HCT116 (cell line): Measurements from ENCODE around the gene WDR48. TPM values are rescaled to one million over a fixed set of nuclear protein-coding genes. Genes with fewer than 3 reads are reported as not detected.

Source experiments
- ATAC-seq: fragments of 200-7000 bp; cut with Tn5 transposase; 2 replicates; pipeline ENCODE4 v1.9.1; 2020; ENCODE audit warnings: mild to moderate bottlenecking, moderate library complexity
- BruUV-seq: library from RNA; stranded (reverse); fragments of 400-500 nt; replicated peaks from 2 replicates; lab custom pipeline; 2021; lab: Mats Ljungman, UMichigan
- CTCF ChIA-PET: fragments of 300-600 bp; sonication (Branson Sonifier 250); formaldehyde crosslinking; loops from one replicate; lab custom pipeline; 2021; ENCODE audit warnings: antibody characterized with exemption; lab: Charles Lee
- POLR2A ChIA-PET: fragments of 300-600, 350-600 bp; sonication (Branson Sonifier 250); formaldehyde crosslinking; loops from one replicate; lab custom pipeline; 2021; ENCODE audit warnings: antibody characterized with exemption; lab: Charles Lee
- RAD21 ChIA-PET, 2 experiments: fragments of 300-600 bp; sonication (Branson Sonifier 250); formaldehyde crosslinking; loops; one replicate each; lab custom pipeline; 2023; ENCODE audit warnings: low total read pairs in 2 of 2; ENCODE audit not compliant: uncharacterized antibody in 2 of 2, unreplicated experiment in 2 of 2, low non-redundant PET in 1 of 2; lab: Charles Lee
- DNase-seq: peaks from one replicate; pipeline ENCODE4 v3.0.0-alpha.2; 2010; ENCODE audit warnings: low read depth, low spot score
- H2AFZ ChIP-seq: fragments of 200-600 bp; shearing (Covaris generic), sonication (generic); 2 replicates; pipeline ENCODE4 v1.6.1; 2017; ENCODE audit warnings: low read depth, mixed run types, mixed read lengths, antibody characterized with exemption, low read length; ENCODE audit not compliant: poor library complexity, severe bottlenecking
- H3K27ac ChIP-seq: 2 replicates; pipeline ENCODE4 v1.5.1; 2012; ENCODE audit warnings: low read depth, low read length
- H3K27me3 ChIP-seq: fragments of 200-600 bp; sonication (generic); 2 replicates; pipeline ENCODE4 v1.6.1; 2016; ENCODE audit warnings: mixed run types, low read length, mixed read lengths; ENCODE audit not compliant: insufficient read depth
- H3K36me3 ChIP-seq, 2 experiments: fragments of 200-500 bp in 1 of 2; fragments of 200-600 bp in 1 of 2; sonication (Bioruptor generic) in 1 of 2; sonication (generic) in 1 of 2; 2 replicates each; pipeline versions ENCODE4 v1.5.1 to v1.6.1; 2014 to 2016; ENCODE audit warnings: low read length in 2 of 2, inconsistent platforms in 1 of 2, mixed read lengths in 1 of 2, mixed run types in 1 of 2; ENCODE audit not compliant: insufficient read depth in 2 of 2, control insufficient read depth in 1 of 2
- H3K4me1 ChIP-seq, 2 experiments: fragments of 200-600 bp in 1 of 2; sonication (generic) in 1 of 2; 2 replicates each; pipeline versions ENCODE4 v1.5.1 to v1.6.1; 2012 to 2017; ENCODE audit warnings: low read length in 2 of 2, inconsistent platforms in 1 of 2, mild to moderate bottlenecking in 1 of 2, mixed read lengths in 1 of 2, mixed run types in 1 of 2, moderate library complexity in 1 of 2; ENCODE audit not compliant: insufficient read depth in 2 of 2, control insufficient read depth in 1 of 2
- H3K4me2 ChIP-seq: fragments of 200-600 bp; sonication (generic); 2 replicates; pipeline ENCODE4 v1.6.1; 2017; ENCODE audit warnings: mixed run types, low read length, mixed read lengths
- H3K4me3 ChIP-seq, 2 experiments: fragments of 200-600 bp in 1 of 2; sonication (generic) in 1 of 2; replicated peaks in 1 of 2; 2 replicates each; pipeline ENCODE4 v1.5.1; 2011 to 2016; ENCODE audit warnings: low read length in 2 of 2, control low read depth in 1 of 2, low read depth in 1 of 2, mild to moderate bottlenecking in 1 of 2, mixed read lengths in 1 of 2, mixed run types in 1 of 2
- H3K79me2 ChIP-seq: fragments of 200-600 bp; sonication (generic); 2 replicates; pipeline ENCODE4 v1.6.1; 2017; ENCODE audit warnings: mild to moderate bottlenecking, mixed run types, low read length, moderate library complexity, mixed read lengths; ENCODE audit not compliant: insufficient read depth
- H3K9ac ChIP-seq: fragments of 200-600 bp; sonication (generic); 2 replicates; pipeline ENCODE4 v1.6.1; 2016; ENCODE audit warnings: low read length, mixed read lengths
- H3K9me2 ChIP-seq: fragments of 200-600 bp; sonication (generic), shearing (Covaris generic); 2 replicates; pipeline ENCODE4 v1.6.1; 2017; ENCODE audit warnings: mixed run types, mild to moderate bottlenecking, moderate library complexity; ENCODE audit not compliant: insufficient read depth
- H3K9me3 ChIP-seq, 2 experiments: fragments of 200-500 bp in 1 of 2; fragments of 200-600 bp in 1 of 2; sonication (Bioruptor generic) in 1 of 2; sonication (generic) in 1 of 2; 2 replicates each; pipeline ENCODE4 v1.6.1; 2014 to 2017; ENCODE audit warnings: low read length in 2 of 2, mixed read lengths in 2 of 2, inconsistent platforms in 1 of 2, low read depth in 1 of 2, mild to moderate bottlenecking in 1 of 2, mixed run types in 1 of 2, moderate library complexity in 1 of 2; ENCODE audit not compliant: control insufficient read depth in 1 of 2, insufficient read depth in 1 of 2
- H4K20me1 ChIP-seq: fragments of 200-600 bp; sonication (generic), shearing (Covaris generic); 2 replicates; pipeline ENCODE4 v1.6.1; 2017; ENCODE audit warnings: mixed run types, mild to moderate bottlenecking, moderate library complexity; ENCODE audit not compliant: insufficient read depth
- CBX3 ChIP-seq: IDR thresholded peaks from 2 replicates; pipeline ENCODE4 v1.6.1; 2012; ENCODE audit warnings: low read depth
- ELF1 ChIP-seq: IDR thresholded peaks from 2 replicates; pipeline ENCODE4 v1.6.1; 2012; ENCODE audit warnings: low read depth, borderline replicate concordance
- RAD21 ChIP-seq: IDR thresholded peaks from 2 replicates; pipeline ENCODE4 v1.6.1; 2012; ENCODE audit warnings: low read depth, mild to moderate bottlenecking
- YY1 ChIP-seq: IDR thresholded peaks from 2 replicates; pipeline ENCODE4 v1.6.1; 2011; ENCODE audit warnings: low read length, low read depth, moderate library complexity, mild to moderate bottlenecking; ENCODE audit not compliant: insufficient replicate concordance; ENCODE audit errors: extremely low read depth
- intact Hi-C: fragments of 100-400 bp; cut with micrococcal nuclease; formaldehyde crosslinking; loops from 2 replicates; pipeline ENCODE4 v1.10.0; 2022
- total RNA-seq: library from RNA; stranded (reverse); gene quantifications from one replicate; pipeline ENCODE4 v1.2.1, GENCODE V29; 2021; ENCODE audit not compliant: unreplicated experiment
- TF ChIP-seq, protein P1 (sequence below): IDR thresholded peaks from 2 replicates; pipeline ENCODE4 v1.6.1; 2012
- TF ChIP-seq, protein P2 (sequence below), 3 experiments: fragments of 200-600 bp in 1 of 3; sonication (generic) in 1 of 3; IDR thresholded peaks in 2 of 3; conservative IDR thresholded peaks in 1 of 3; 2 replicates each; pipeline ENCODE4 v1.5.1; 2012 to 2017; ENCODE audit warnings: low read depth in 2 of 3, low read length in 2 of 3, antibody characterized with exemption in 1 of 3, borderline replicate concordance in 1 of 3, control low read depth in 1 of 3, mild to moderate bottlenecking in 1 of 3, mixed read lengths in 1 of 3, mixed run types in 1 of 3, moderate library complexity in 1 of 3; ENCODE audit not compliant: insufficient read depth in 1 of 3
- TF ChIP-seq, protein P3 (sequence below): IDR thresholded peaks from 2 replicates; pipeline ENCODE4 v1.6.1; 2012; ENCODE audit warnings: low read depth

Gene WDR48
- total RNA-seq, 1 experiment from 2014 or later: 35.6 TPM

DNA sequence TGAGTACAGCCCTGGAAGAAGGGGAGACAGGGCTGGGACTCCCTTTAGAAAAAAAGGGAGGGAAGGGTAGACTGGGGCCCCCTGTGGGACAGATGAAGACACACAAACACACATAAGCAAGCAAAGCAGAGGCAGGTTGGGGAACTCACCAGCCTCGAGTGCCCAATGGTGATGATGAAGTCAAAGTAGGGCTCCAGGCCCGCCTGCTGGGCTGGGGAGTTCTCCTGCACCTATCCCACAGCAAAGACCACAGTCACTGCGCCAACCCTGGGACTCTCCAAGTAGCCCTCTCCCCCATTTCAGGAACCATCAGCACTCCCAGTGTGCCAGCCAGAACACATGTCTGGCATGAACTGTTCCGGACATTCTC lies 51.5 kb downstream of the WDR48 start:
- H3K27ac ChIP-seq: no peak overlapping the region
- CTCF ChIA-PET: interaction anchor here (1.5 kb wide), 1 partner anchor 185 kb away, joined by 5 read pairs; no protein-coding TSS in a partner anchor
- no peaks in the 10 kb centered on the region for H3K9me2 ChIP-seq
- intact Hi-C loops: loop anchor here (5.0 kb wide), 1 partner anchor 79 kb away; no protein-coding TSS in a partner anchor
- no peak overlapping the region for H3K4me2 ChIP-seq
- no peak for DNase-seq
- POLR2A ChIA-PET: no interaction called here
- H2AFZ ChIP-seq: no peak overlapping the region
- RAD21 ChIA-PET: no interaction called here
- TF ChIP-seq, protein P1, sequence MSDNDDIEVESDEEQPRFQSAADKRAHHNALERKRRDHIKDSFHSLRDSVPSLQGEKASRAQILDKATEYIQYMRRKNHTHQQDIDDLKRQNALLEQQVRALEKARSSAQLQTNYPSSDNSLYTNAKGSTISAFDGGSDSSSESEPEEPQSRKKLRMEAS: no peak
- no peak for TF ChIP-seq RAD21
- TF ChIP-seq, protein P2, sequence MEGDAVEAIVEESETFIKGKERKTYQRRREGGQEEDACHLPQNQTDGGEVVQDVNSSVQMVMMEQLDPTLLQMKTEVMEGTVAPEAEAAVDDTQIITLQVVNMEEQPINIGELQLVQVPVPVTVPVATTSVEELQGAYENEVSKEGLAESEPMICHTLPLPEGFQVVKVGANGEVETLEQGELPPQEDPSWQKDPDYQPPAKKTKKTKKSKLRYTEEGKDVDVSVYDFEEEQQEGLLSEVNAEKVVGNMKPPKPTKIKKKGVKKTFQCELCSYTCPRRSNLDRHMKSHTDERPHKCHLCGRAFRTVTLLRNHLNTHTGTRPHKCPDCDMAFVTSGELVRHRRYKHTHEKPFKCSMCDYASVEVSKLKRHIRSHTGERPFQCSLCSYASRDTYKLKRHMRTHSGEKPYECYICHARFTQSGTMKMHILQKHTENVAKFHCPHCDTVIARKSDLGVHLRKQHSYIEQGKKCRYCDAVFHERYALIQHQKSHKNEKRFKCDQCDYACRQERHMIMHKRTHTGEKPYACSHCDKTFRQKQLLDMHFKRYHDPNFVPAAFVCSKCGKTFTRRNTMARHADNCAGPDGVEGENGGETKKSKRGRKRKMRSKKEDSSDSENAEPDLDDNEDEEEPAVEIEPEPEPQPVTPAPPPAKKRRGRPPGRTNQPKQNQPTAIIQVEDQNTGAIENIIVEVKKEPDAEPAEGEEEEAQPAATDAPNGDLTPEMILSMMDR (IDR thresholded peaks at IDR 0.05 in 2 of 3, conservative IDR thresholded peaks at IDR 0.05 in 1 of 3; ENCODE audit: borderline replicate concordance in 1 of 3, insufficient read depth in 1 of 3, low read depth in 2 of 3, low read length in 2 of 3): peak in 2 of 3 experiments; percentile 21 to 27; a peak in 2 of 6 replicates
- no peaks in the 10 kb centered on the region for H3K9me3 ChIP-seq
- peaks cover 6 to 10% of the 10 kb centered on the region in 2 experiments; a peak in 3 of 4 replicates for H3K36me3 ChIP-seq
- no peak overlapping the region for H3K9ac ChIP-seq
- H4K20me1 ChIP-seq: no peaks in the 10 kb centered on the region
- BruUV-seq: no TSS peak
- no peak for ATAC-seq
- H3K4me1 ChIP-seq: peaks cover 14 to 21% of the 10 kb centered on the region in 2 experiments
- no peak overlapping the region for H3K4me3 ChIP-seq
- peaks cover 19% of the 10 kb centered on the region; the same call in 1 of the 2 replicates for H3K79me2 ChIP-seq
- no peaks in the 10 kb centered on the region for H3K27me3 ChIP-seq

DNA sequence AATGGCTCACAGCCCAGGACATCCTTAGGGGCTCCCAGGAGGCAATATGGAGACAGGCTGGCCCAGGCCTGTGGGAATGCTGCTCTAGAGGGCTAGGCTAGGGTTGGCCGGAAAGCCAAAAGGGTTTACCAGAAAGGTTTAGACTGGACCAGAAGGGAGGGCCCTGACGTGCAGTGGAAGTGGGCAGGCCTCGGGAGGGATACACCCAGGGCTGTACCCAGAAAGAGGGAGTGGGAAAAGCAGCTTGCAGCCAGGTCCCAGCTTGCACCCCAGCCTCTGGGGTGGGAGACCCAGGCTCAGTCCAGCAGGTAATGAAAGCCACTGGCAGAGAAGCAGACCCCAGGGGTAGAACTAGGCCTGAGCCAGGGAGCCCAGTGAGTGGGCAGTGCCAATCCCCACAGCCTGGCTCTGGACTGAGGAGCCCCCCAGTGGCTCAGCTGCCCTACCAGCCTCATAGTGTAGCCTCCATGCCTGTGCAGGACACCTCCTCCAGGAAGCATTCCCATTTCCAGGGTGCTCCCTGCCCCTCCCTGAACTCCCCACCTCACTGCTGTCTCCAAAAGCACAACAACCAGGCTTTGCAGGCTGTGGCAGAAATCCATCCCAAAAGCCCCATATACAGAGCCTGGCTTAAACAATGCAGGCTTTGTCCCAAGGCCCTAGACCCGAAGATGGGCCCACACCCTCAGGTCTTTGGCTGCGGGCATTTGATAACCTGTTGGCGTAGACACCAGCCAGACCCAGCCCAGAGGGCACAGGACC lies 52.2 kb downstream of the WDR48 start:
- RAD21 ChIA-PET: interaction anchor here in 1 of 2 experiments (1.9 kb wide), 1 partner anchor 184 kb away, joined by 5 read pairs; no protein-coding TSS in a partner anchor
- no peak overlapping the region for H3K4me3 ChIP-seq
- BruUV-seq: no TSS peak
- H3K9ac ChIP-seq: no peak overlapping the region
- DNase-seq: no peak
- ATAC-seq: no peak
- no peaks in the 10 kb centered on the region for H3K9me3 ChIP-seq
- H3K4me1 ChIP-seq: peaks cover 16 to 23% of the 10 kb centered on the region in 2 experiments
- peaks cover 19% of the 10 kb centered on the region; the same call in 1 of the 2 replicates for H3K79me2 ChIP-seq
- POLR2A ChIA-PET: interaction anchor here (0.9 kb wide), 1 partner anchor 11 kb away, joined by 3 read pairs; no protein-coding TSS in a partner anchor
- no peak overlapping the region for H3K4me2 ChIP-seq
- CTCF ChIA-PET: interaction anchor here (1.1 kb wide), 1 partner anchor 184 kb away, joined by 4 read pairs; no protein-coding TSS in a partner anchor
- H2AFZ ChIP-seq: no peak overlapping the region
- H3K27ac ChIP-seq: no peak overlapping the region
- peaks cover 5 to 6% of the 10 kb centered on the region in 2 experiments; a peak in 3 of 4 replicates for H3K36me3 ChIP-seq
- no peaks in the 10 kb centered on the region for H4K20me1 ChIP-seq
- H3K9me2 ChIP-seq: no peaks in the 10 kb centered on the region
- intact Hi-C loops: loop anchor here (5.0 kb wide), 1 partner anchor 78 kb away; no protein-coding TSS in a partner anchor
- no peaks in the 10 kb centered on the region for H3K27me3 ChIP-seq
- TF ChIP-seq, protein P1: no peak
- TF ChIP-seq ELF1 (no peak), CBX3 (no peak), YY1 (no peak)
- TF ChIP-seq, protein P3, sequence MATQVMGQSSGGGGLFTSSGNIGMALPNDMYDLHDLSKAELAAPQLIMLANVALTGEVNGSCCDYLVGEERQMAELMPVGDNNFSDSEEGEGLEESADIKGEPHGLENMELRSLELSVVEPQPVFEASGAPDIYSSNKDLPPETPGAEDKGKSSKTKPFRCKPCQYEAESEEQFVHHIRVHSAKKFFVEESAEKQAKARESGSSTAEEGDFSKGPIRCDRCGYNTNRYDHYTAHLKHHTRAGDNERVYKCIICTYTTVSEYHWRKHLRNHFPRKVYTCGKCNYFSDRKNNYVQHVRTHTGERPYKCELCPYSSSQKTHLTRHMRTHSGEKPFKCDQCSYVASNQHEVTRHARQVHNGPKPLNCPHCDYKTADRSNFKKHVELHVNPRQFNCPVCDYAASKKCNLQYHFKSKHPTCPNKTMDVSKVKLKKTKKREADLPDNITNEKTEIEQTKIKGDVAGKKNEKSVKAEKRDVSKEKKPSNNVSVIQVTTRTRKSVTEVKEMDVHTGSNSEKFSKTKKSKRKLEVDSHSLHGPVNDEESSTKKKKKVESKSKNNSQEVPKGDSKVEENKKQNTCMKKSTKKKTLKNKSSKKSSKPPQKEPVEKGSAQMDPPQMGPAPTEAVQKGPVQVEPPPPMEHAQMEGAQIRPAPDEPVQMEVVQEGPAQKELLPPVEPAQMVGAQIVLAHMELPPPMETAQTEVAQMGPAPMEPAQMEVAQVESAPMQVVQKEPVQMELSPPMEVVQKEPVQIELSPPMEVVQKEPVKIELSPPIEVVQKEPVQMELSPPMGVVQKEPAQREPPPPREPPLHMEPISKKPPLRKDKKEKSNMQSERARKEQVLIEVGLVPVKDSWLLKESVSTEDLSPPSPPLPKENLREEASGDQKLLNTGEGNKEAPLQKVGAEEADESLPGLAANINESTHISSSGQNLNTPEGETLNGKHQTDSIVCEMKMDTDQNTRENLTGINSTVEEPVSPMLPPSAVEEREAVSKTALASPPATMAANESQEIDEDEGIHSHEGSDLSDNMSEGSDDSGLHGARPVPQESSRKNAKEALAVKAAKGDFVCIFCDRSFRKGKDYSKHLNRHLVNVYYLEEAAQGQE: no peak
